Keratinocyte (primary cell): ENCODE data around the gene ZBTB40.

Source experiments
- CTCF ChIP-seq, 3 experiments: IDR thresholded peaks in 1 of 3; conservative IDR thresholded peaks in 1 of 3; optimal IDR thresholded peaks in 1 of 3; 2 replicates in 2 of 3; 3 replicates in 1 of 3; pipeline versions ENCODE3 to v1.5.1; 2011; ENCODE audit warnings: low read length in 3 of 3, mild to moderate bottlenecking in 3 of 3, moderate library complexity in 2 of 3, control low read depth in 1 of 3, inconsistent platforms in 1 of 3; ENCODE audit not compliant: insufficient read depth in 2 of 3; ENCODE audit errors: extremely low read depth in 1 of 3
- EZH2 ChIP-seq: IDR thresholded peaks from one replicate; pipeline ENCODE4 v1.6.1; 2012; ENCODE audit warnings: inconsistent platforms, mild to moderate bottlenecking, low read length, moderate library complexity

GRCh38 chr1:22526098-22526497 is 74.4 kb downstream of the ZBTB40 start:
- TF ChIP-seq EZH2 (no peak), CTCF (optimal IDR thresholded peaks at IDR 0.05 in 1 of 3, IDR thresholded peaks at IDR 0.05 in 1 of 3, conservative IDR thresholded peaks at IDR 0.05 in 1 of 3; ENCODE audit: extremely low read depth in 1 of 3, insufficient read depth in 2 of 3, low read length in 3 of 3) (no peak)
